AG09319 (cell line): Measurements from ENCODE around the gene CRELD2.

Experiments used
- DNase-seq: peaks from one replicate; pipeline ENCODE4 v3.0.0-alpha.2; 2010; ENCODE audit warnings: low read depth; ENCODE audit errors: extremely low read depth
- CTCF ChIP-seq: IDR thresholded peaks from 2 replicates; pipeline ENCODE4 v1.5.1; 2011; ENCODE audit warnings: low read depth, mild to moderate bottlenecking, inconsistent platforms, low read length, moderate library complexity

CRELD2 gene

GRCh38 chr22:49889071-49889470 lies 29.4 kb upstream of the CRELD2 start:
- TF ChIP-seq CTCF = no peak
- DNase-seq = no peak

GRCh38 chr22:49892226-49892899 lies 26.1 kb upstream of the CRELD2 start:
- no peak for TF ChIP-seq CTCF
- no peak for DNase-seq

- TF ChIP-seq CTCF = no peak
- no peak for DNase-seq
Measured at GRCh38 chr22:49893025-49893424, 25.4 kb upstream of the CRELD2 start.

GRCh38 chr22:49894322-49895054 lies 23.9 kb upstream of the CRELD2 start:
- DNase-seq = no peak
- TF ChIP-seq CTCF = no peak

GRCh38 chr22:49896201-49896600 lies 22.2 kb upstream of the CRELD2 start:
- DNase-seq = no peak
- no peak for TF ChIP-seq CTCF

GRCh38 chr22:49897015-49897684 lies 21.3 kb upstream of the CRELD2 start:
- TF ChIP-seq CTCF = no peak

GRCh38 chr22:49899530-49899929 lies 18.9 kb upstream of the CRELD2 start:
- no peak for DNase-seq
- TF ChIP-seq CTCF = no peak

More at GRCh38 chr22:49897015-49897684, 21.3 kb upstream of the CRELD2 start:
- DNase-seq = no peak
